Left kidney (tissue), 2 donors: ENCODE results near the gene GLIPR1. TPM values are rescaled to one million over a fixed set of nuclear protein-coding genes. Genes with fewer than 3 reads are reported as not detected.
"Not testable (repeated sequence)": the region's sequence is repeated elsewhere in the genome, so short reads cannot be mapped to it uniquely, and the experiment has no call there.

Experiments
- DNase-seq: peaks from one replicate; pipeline ENCODE4 v3.0.0-alpha.2; 2013
- polyA plus RNA-seq: library from polyadenylated mRNA; unstranded; fragments of 120-200 nt; gene quantifications from one replicate; pipeline ENCODE4 v1.2.1, GENCODE V29; 2013; ENCODE audit not compliant: insufficient read length

GLIPR1 gene
- polyA plus RNA-seq, 1 donor, result 19.4 TPM

DNA sequence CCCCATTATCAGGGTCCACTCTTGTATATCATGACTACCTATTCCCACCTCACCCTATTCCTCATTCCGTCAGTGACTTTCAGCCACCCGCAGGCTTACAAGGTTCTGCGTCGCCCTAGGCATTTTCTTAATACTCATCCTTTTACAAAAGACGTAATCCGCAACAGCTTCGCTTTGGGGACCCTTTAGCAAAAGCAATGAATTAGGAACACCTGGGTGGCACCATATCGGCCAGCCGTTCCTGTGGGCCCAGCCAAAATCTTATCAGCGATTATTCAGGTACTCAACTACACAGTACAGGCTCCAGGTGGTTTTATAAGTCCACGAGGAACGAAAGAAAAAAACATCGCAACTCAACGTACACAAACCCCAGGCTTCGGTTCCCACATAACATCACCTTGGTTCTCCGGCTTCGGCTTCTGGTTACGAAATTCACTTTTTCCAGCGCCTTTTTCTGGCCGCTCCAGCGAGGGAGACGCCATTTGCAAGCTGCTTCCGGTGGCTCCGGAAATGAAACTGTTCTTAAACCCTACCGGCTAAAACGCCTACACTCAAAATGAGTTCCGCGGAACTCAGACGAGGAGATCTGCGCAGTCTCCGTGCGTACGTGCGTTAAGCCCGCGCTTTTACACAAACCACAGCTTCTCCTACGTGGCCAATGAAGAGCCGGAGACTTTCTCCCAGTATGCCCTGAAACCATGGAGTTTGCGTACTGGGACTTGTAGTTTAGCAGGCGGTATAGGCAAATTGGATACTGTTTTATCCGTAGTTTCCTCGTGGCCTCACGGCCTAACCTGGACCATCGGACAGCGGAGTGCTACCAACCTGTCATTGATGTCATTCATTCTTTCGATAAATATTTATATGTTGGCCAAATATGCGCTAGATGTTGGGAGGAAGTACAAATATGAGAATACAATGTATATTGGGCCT is 30.8 kb downstream of the GLIPR1 start, which contains the start of gene KRR1:
Gene KRR1 (minus strand): TSS at position 494 of the 933 bp plus-strand sequence. CDS start 12 bp downstream, at position 482.
- peak; percentile 97 for DNase-seq

DNA sequence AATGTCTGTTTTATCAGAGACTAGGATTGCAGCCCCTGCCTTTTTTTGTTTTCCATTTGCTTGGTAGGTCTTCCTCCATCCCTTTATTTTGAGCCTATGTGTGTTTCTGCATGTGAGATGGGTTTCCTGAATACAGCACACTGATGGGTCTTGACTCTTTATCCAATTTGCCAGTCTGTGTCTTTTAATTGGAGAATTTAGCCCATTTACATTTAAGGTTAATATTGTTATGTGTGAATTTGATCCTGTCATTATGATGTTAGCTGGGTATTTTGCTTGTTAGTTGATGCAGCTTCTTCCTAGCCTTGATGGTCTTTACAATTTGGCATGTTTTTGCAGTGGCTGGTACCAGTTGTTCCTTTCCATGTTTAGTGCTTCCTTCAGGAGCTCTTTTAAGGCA is 40.7 kb downstream of the GLIPR1 start:
- DNase-seq, result not testable (repeated sequence)

DNA sequence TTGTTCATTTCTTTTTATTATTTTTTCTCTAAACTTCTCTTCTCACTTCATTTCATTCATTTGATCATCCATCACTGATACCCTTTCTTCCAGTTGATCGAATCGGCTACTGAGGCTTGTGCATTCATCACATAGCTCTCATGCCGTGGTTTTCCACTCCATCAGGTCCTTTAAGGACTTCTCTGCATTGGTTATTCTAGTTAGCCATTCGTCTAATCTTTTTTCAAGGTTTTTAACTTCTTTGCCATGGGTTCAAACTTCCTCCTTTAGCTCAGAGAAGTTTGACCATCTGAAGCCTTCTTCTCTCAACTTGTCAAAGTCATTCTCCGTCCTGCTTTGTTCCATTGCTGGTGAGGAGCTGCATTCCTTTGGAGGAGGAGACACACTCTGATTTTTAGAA is 41.6 kb downstream of the GLIPR1 start:
- DNase-seq, result not testable (repeated sequence)

DNA sequence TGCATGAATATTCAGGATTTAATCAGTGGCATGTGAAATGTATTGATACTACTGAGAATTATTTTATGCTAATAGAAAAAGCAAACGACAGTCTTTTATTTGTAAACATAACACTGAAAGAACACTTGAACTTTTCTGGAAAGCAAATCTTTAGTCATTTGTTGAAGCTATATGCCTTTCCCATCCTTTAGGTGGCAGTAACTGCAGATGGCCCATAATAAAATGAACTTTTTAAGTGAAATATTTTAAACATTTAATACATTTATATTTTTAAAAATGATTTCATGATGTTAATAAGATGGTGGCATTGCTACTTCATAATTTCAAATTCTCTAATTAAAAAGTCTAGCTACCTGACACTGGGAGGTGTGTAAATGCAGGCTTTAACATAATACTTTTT is 44.7 kb downstream of the GLIPR1 start:
- no peak for DNase-seq

DNA sequence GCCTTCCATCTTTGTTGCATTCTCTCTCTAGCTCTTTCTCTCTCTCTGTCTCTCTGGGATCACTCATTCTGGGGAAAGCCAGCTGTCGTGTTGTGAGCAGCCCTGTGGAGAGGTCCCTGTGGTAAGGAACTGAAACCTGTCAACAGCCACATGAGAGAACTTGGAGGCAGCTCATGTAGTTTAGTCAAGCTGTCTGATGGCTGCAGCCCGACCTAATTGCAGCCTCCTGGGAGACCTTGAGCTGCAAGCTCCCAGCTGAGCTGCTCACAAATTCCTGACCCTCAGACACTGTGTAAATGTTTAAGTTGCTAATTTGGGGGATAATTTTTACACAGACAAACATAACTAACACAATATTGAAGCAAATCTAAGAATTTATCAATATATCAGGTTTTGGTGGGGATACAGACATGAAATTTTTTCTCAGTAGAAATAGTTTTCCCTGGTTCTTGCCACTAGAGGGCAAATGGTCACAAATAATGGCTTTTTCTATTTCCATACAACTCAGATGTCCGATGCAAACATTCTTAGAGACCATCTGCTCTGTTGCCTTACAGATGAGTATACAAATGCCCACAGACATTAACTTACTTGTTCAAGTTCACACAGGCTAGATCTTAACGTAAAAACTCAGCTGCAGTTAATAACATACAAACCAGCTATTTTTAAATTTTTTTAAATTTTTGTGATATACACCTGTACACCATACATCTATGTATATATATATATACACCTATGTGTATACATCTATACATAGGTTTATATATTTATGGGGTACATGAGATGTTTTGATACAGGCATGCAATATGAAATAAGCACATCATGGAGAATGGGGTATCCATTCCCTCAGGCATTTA is 46.3 kb downstream of the GLIPR1 start:
- peak; percentile 68 for DNase-seq

DNA sequence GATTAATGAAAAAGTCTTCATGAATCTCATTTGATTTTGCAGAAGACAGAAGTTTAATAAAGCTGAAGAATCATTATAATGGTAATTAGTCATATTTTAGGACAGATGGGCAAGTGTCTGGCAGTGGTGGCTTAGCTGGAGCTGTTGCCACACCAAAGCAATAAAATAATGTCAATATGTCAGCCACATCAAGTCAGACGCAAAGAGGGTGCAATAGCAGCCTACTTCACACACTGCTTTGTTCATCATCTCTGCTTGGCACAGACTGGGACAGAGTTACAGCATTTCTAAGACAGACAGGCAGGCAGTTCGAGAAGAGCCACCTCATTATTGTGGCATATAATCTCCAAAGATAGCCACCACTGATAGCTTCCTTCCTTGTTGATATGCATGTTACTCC is 47.7 kb downstream of the GLIPR1 start:
- DNase-seq, result no peak

DNA sequence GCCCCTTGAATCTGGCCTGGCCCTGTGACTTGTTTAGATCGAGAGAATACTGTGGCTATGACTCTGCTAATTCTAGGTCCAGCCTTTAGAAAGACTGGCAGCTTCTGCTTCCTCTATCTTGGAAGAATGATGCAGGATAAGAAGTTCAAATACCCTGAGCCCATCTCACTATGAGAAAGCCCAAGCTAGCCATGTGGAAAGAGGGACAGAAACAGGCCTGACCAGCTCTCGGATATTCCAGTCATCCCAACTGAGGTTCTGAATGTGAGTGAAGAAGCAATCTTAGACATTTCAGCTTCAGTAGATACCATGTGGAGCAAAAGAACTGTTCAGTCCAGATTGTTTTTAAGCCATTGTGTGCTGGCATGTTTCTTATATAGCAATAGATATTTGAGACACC is 48.1 kb downstream of the GLIPR1 start:
- DNase-seq, result no peak

DNA sequence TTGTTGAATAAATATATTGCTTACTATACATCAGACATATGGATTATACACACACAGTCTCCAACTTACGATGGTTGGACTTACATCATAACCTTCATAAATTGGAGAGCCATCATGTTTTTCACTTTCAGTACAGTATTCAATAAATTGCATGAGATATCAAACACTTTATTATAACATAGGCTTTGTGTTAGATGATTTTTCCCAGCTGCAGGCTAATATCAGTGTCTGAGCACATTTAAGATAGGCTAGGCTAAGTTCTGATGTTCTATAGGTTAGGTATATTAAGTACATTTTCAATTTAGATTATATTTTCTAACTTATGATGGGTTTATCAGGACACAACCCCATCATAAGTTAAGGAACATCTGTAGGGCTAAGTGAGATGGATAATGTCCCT is 48.8 kb downstream of the GLIPR1 start:
- no peak for DNase-seq

DNA sequence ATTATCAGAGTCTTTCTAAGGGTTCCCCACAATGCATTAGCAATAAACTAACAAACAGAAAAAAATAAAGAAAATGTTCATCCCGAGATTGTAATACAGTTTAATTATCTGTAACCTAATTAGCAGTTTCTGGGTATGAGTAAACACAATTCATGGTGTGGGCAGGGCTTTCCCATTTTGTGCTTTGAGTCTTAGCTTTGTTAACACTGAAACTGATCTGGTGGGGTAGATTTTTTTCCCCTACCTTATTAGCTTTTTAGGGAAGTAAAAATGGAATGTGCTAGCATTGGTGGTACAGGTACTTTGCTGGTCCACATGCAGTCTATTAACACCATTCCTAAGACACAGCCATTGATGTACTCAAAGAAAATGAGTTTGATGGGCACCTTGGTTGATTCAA is 49.3 kb downstream of the GLIPR1 start:
- DNase-seq, result no peak

DNA sequence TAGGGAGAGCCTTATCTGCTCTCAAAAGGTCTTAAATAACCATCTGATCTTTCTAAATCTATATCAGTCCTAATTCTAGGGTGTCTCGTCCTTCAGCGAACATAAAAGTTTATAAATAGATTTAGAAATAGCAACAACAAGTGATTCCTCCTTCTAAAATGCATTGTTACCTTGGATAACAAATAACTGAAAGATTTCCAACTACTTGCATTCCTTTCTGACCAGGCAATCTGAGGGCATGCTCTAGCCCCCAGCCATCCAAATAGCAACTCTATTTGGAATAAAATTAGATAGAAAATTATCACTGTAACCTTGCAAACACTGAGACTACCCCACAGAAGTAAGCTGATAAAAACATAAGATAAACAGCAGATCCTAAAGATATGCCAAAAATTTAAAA is 52.7 kb downstream of the GLIPR1 start:
- DNase-seq, result no peak

DNA sequence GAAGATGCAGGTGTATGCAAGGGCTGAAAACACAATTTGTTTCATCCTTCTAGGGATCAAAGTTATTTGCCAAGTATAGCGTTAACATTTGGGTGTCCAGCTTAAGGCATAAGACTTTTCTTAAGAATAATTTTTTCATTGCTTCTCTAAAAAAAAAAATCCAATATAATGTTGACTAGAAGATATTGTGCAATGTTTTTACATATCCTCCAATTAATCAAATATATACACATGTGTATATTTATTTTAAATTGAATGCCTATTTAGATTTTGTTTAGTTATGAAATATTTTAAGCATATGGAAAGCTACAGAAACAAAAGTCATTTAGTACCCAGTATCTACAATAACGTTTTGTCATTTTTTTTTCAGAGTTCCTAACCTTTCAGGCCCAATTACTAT is 59.3 kb downstream of the GLIPR1 start:
- no peak for DNase-seq

DNA sequence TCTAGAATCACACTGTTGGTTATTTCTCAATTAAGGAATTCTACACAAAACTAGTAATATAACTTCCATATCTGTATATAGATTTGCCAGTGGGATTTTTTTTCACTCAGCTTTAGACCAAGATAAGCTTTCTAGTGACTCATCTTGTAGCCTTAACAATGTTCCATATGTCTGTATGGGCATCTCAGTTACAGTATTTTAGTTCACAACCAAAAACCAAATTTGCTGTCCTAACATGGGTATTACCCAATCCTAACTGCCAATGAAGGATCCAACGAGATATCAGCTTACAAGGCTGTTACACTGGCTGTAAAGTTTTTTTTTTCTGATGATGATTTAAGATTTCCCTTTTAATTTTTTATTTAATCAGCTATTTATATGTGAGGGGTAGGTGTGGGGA is 62.4 kb downstream of the GLIPR1 start:
- no peak for DNase-seq

DNA sequence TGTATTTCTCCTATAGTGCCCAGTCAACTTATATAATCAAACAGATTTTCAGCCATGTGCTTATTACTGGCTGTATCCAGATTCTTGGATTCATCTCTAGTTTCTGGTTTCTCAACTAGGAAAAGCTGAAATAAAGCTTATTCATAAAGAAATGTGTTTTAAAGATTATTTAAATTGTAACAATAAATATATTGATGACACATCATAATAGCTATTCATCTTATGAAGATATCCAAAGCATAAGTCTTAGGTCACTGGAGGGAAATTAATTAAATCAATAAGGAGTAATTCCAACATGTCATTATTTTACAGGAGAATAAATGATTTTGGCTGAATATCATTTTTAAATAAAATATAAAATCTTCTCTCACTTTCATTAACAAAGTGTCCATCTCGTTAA is 63.0 kb downstream of the GLIPR1 start:
- DNase-seq, result no peak

DNA sequence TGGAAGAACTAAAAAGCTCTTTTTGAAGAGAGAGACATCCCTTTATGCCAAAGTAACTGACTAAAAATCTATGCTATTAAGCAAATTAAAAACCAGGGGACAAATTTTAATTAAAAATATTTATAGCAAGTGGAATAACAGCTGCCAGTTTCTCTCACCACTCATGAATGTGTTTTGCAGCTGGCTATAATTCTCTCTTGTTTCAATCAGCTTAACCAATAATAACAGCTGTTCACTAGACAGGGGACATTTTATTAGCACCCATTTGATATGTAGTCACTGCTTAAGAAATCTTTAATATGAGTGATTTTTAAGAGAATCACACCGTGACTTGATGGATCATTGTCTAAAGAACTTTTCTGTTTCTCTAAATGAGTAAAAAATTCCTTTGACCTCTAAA is 65.1 kb downstream of the GLIPR1 start:
- DNase-seq, result no peak

DNA sequence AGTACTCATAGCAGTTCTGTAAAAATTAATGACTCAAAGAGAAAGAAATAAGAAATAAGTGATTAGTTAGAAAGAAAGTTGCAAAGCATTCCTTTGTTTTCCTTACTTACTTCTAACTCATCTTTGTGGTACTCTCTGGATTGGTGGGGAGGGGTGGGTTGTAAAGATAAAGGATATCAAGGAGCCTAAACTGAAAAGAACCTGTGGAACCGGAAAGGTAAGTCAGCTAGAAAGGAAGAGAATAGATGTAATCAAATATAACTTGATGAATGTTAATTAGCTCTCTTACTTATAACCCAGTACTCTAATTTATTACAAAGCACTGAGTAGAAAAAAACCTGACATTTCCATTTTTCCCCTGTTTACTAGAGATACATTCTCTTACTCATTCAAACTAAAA is 68.3 kb downstream of the GLIPR1 start:
- no peak for DNase-seq

DNA sequence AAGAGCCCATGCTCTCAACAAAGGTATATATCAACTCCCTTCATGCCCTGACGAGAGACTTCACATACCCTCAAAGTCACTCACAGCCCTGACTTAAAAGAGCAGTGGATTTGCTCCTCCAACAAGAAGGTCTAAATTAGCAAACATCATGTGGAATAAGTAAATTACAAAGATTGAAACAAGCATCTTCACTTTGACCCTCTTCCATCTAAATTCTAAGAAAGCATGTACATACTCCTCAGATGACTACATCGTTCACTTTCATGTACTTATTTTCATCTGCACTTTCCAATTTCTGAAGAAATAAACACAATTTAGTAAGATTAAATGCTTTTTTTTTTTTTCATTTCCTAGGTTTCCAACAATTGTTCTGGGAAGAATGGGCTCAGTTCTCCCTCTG is 69.4 kb downstream of the GLIPR1 start:
- no peak for DNase-seq

DNA sequence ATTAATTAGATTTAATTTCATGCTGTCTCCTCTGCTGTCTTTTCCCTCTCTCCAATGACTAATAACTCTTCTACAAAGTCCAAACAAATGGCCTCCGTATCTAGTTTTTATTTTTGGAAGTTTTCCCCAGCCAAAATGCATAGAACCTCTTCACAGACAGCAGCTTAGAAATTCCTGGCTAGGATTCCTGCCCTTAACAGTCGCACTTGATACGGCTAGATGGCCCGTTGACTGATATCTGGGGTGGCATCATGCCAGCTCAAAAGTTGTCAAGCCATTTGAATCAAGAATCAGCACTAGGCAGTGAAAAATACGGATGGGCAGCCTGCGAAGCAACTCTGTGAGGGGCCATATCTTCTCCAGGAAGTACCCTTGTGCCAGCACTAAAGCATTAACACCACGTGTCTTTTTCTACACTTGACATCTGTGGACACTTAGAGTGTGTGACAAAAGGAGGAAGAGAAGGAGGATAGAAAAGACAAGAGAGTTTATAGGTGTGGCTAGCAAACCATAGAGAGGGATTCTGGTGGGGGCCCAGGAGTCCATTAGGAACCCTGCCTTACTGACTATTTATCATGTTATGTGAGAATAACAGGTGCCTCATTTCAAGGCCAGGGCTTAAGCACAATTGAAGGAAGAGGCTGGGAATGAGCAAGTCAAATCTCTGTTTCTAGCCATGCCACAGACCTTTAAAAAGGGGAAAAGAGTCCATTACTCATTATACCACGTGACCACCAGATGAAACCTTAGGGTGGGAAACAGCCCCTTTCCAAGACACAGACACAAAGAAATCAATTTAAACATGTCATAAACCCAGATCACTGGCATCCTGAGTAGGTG is 70.1 kb downstream of the GLIPR1 start:
- DNase-seq, result no peak

DNA sequence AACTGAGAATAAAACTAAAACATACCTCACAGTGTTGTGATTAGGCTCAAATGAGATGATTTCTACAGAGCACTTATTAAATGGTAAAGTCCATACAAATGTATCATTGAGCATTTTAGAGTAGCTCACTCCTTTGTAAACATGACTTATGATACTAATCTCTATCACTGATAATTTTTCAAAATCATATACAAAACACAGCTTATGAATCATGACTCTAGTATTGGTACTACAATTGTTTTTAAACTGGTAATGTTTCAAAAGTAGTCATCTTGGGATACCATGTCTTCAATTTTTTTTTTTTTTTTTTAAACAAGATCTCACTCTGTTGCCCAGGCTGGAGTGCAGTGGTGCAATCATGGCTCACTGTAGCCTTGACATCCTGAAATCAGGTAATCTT is 70.9 kb downstream of the GLIPR1 start:
- no peak for DNase-seq

DNA sequence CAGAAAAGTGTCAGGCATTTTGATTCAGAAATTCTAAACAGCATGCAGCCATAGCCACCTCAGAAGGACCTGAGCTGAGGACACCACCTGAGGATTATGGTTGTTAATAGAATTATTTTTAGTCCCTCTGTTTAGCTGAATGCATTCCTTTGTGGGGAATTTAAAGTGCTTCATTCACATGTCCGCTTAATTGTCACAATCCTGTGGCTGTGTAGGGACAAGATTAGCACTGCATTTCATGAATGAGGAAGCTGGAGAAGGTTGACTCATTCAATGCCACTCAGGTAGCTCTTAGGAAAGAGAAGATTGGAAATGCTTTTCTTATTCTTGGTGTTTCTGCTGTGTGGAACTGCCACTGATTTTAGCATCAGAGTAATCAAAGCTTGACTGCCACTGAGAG is 72.8 kb downstream of the GLIPR1 start:
- DNase-seq, result no peak
